HFFc6 (cell line): ENCODE measurements around the gene UBE2QL1. TPM values are rescaled to one million over a fixed set of nuclear protein-coding genes. Genes with fewer than 3 reads are reported as not detected.
A peak's percentile ranks its signal among the peaks of the same experiment; 100 is the strongest.

Experiments used
- DNase-seq: peaks from one replicate; pipeline ENCODE4 v3.0.0-alpha.2; 2018
- H3K27ac Mint-ChIP-seq: 2 replicates; pipeline ENCODE4 v1.8.0; 2020; ENCODE audit warnings: mild to moderate bottlenecking, mixed read lengths
- H3K27me3 Mint-ChIP-seq: 2 replicates; pipeline ENCODE4 v1.8.0; 2021; ENCODE audit warnings: mild to moderate bottlenecking, moderate library complexity, mixed read lengths; ENCODE audit not compliant: insufficient read depth
- H3K36me3 Mint-ChIP-seq: 2 replicates; pipeline ENCODE4 v1.8.0; 2021; ENCODE audit warnings: low read depth, mixed read lengths
- H3K4me1 Mint-ChIP-seq: 2 replicates; pipeline ENCODE4 v1.8.0; 2020; ENCODE audit warnings: low read depth, mixed read lengths
- H3K4me3 Mint-ChIP-seq: 2 replicates; pipeline ENCODE4 v1.8.0; 2020; ENCODE audit warnings: mild to moderate bottlenecking, moderate library complexity, mixed read lengths
- H3K9me3 Mint-ChIP-seq: 2 replicates; pipeline ENCODE4 v1.8.0; 2020; ENCODE audit warnings: mild to moderate bottlenecking, mixed read lengths
- CTCF ChIP-seq: fragments of 200-600 bp; sonication (generic); IDR thresholded peaks from 2 replicates; pipeline ENCODE4 v1.5.0; 2021; ENCODE audit warnings: antibody characterized with exemption, mild to moderate bottlenecking
- total RNA-seq, 6 experiments: library from RNA; stranded (reverse); fragmentation: NEBNext Ultra II Directional; extraction: Animal tissue kit (Norgen Biotek cat#: 25700); gene quantifications; 2 replicates in 1 of 6; 3 replicates in 5 of 6; pipeline ENCODE4 v1.2.3, GENCODE V29; 2021

UBE2QL1 gene
- total RNA-seq, 6 experiments from 2014 or later = not detected

GRCh38 chr5:6419340-6419852, 29.3 kb upstream of the UBE2QL1 start:
- H3K36me3 Mint-ChIP-seq = no peaks in the 10 kb centered on the region
- H3K27me3 Mint-ChIP-seq = peaks cover 10% of the 10 kb centered on the region
- no peak overlapping the region for H3K27ac Mint-ChIP-seq
- no peaks in the 10 kb centered on the region for H3K9me3 Mint-ChIP-seq
- DNase-seq = peak; percentile 32
- TF ChIP-seq CTCF = no peak
- H3K4me3 Mint-ChIP-seq = no peak overlapping the region
- H3K4me1 Mint-ChIP-seq = peaks cover 23% of the 10 kb centered on the region

- peaks cover 2% of the 10 kb centered on the region for H3K27me3 Mint-ChIP-seq
- TF ChIP-seq CTCF = no peak
- no peak overlapping the region for H3K27ac Mint-ChIP-seq
- no peak overlapping the region for H3K4me3 Mint-ChIP-seq
- no peak for DNase-seq
- H3K36me3 Mint-ChIP-seq = no peaks in the 10 kb centered on the region
- no peaks in the 10 kb centered on the region for H3K9me3 Mint-ChIP-seq
- peaks cover 29% of the 10 kb centered on the region for H3K4me1 Mint-ChIP-seq
Observed at GRCh38 chr5:6423327-6424109, 25.1 kb upstream of the UBE2QL1 start.

GRCh38 chr5:6424110-6424659, 24.5 kb upstream of the UBE2QL1 start:
- DNase-seq = no peak
- no peak for TF ChIP-seq CTCF
- Mint-ChIP-seq H3K27ac (no peak overlapping the region), H3K4me3 (no peak overlapping the region), H3K4me1 (peaks cover 24% of the 10 kb centered on the region), H3K27me3 (peaks cover 2% of the 10 kb centered on the region), H3K36me3 (no peaks in the 10 kb centered on the region), H3K9me3 (no peaks in the 10 kb centered on the region)

- Mint-ChIP-seq H3K9me3 (no peaks in the 10 kb centered on the region), H3K4me1 (peaks cover 19% of the 10 kb centered on the region), H3K4me3 (no peak overlapping the region), H3K27ac (no peak overlapping the region), H3K36me3 (no peaks in the 10 kb centered on the region), H3K27me3 (peaks cover 2% of the 10 kb centered on the region)
- DNase-seq = no peak
- no peak for TF ChIP-seq CTCF
Observed at GRCh38 chr5:6424700-6425099, 24.0 kb upstream of the UBE2QL1 start.

- no peak for TF ChIP-seq CTCF
Observed at GRCh38 chr5:6427694-6428093, 21.0 kb upstream of the UBE2QL1 start.

More at GRCh38 chr5:6427694-6428093, 21.0 kb upstream of the UBE2QL1 start:
- peaks cover 2% of the 10 kb centered on the region for H3K27me3 Mint-ChIP-seq
- H3K36me3 Mint-ChIP-seq = no peaks in the 10 kb centered on the region
- H3K4me3 Mint-ChIP-seq = no peak overlapping the region
- H3K4me1 Mint-ChIP-seq = peaks cover 12% of the 10 kb centered on the region
- no peak for DNase-seq
- no peak overlapping the region for H3K27ac Mint-ChIP-seq
- no peaks in the 10 kb centered on the region for H3K9me3 Mint-ChIP-seq
